Mammary epithelial cell (primary cell): Measurements from ENCODE around the gene LRRC74A.

Experiments
- EZH2 ChIP-seq: IDR thresholded peaks from 2 replicates; pipeline ENCODE4 v1.6.1; 2012; ENCODE audit warnings: low read length, inconsistent platforms, borderline replicate concordance
- TF ChIP-seq, protein P1 (sequence below), 2 donors: IDR thresholded peaks in 1 of 2; conservative IDR thresholded peaks in 1 of 2; 2 replicates each; pipeline ENCODE4 v1.5.1; 2011 to 2012; ENCODE audit warnings: inconsistent platforms in 2 of 2, low read length in 2 of 2, mild to moderate bottlenecking in 2 of 2, control low read depth in 1 of 2, low read depth in 1 of 2; ENCODE audit not compliant: insufficient read depth in 1 of 2; ENCODE audit errors: extremely low read depth in 1 of 2

DNA sequence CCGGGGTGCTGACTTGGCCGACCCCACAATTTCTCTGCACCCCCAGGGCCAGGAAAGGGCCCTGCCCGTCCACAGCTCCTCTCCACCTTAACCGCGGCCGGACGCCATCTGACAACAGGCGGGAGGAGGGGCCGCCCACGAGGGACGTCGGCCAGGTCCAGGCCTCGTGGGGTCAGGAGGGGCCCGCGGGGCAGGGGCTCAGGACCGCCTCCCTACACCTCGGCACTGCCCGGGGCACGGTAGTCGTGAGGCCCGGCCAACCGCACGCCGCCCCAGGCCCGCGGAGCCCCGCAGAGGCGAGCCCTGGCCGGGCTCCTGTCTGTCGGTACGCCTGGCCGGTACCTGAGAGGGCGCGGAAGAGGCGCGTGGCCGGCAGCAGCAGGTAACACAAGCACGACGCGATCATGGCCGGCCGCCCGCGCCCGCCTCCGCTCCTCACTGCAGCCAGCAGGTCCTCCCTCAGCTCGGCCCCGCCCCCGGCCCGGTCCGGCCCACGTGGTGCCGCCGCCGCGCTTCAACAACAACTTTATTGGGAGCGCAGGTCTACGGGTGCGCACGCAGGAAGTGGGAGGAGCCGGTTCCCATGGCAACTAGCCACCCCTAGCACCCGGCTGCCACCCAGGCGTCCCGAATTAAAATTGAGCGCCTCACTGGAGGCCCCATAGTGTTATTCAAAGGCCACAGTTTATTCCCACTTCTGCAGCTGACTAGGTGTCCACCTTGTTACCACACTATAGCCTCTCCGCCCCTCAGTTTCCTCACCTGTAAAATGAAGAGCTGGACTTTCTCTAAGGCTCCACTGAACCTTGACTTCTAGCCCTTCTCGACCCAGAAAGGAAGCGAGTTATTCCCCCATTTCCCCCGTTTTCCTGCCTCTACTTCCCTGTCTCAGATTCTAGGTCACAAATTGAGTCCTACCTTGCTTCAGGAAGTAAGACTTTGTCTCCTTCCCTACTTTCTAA lies 13.5 kb upstream of the LRRC74A start, which contains the start of gene ANGEL1:
- TF ChIP-seq, protein P1, sequence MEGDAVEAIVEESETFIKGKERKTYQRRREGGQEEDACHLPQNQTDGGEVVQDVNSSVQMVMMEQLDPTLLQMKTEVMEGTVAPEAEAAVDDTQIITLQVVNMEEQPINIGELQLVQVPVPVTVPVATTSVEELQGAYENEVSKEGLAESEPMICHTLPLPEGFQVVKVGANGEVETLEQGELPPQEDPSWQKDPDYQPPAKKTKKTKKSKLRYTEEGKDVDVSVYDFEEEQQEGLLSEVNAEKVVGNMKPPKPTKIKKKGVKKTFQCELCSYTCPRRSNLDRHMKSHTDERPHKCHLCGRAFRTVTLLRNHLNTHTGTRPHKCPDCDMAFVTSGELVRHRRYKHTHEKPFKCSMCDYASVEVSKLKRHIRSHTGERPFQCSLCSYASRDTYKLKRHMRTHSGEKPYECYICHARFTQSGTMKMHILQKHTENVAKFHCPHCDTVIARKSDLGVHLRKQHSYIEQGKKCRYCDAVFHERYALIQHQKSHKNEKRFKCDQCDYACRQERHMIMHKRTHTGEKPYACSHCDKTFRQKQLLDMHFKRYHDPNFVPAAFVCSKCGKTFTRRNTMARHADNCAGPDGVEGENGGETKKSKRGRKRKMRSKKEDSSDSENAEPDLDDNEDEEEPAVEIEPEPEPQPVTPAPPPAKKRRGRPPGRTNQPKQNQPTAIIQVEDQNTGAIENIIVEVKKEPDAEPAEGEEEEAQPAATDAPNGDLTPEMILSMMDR (conservative IDR thresholded peaks at IDR 0.05 in 1 of 2, IDR thresholded peaks at IDR 0.05 in 1 of 2; ENCODE audit: extremely low read depth in 1 of 2, insufficient read depth in 1 of 2, low read depth in 1 of 2, low read length in 2 of 2): no peak
- TF ChIP-seq EZH2: no peak
